Left colon (tissue), 2 donors: Measurements from ENCODE around the gene WDR77. TPM values are rescaled to one million over a fixed set of nuclear protein-coding genes. Genes with fewer than 3 reads are reported as not detected.

Experiments
- ATAC-seq: fragments of 200-7000 bp; cut with Tn5 transposase; one replicate; pipeline ENCODE4 v1.9.1; 2020; ENCODE audit warnings: mild to moderate bottlenecking, moderate library complexity
- DNase-seq, 2 donors: peaks; one replicate each; pipeline ENCODE4 v3.0.0-alpha.2; 2020
- intact Hi-C, 2 donors: fragments of 100-400 bp; cut with DNase I in 1 of 2; cut with micrococcal nuclease in 1 of 2; formaldehyde crosslinking; loops; one replicate each; pipeline versions ENCODE4 v1.11.2 to v1.14.0; 2022; cut with DNase I, micrococcal nuclease
- total RNA-seq, 2 donors: library from RNA; stranded (reverse); fragmentation: NEBNext Ultra II Directional; extraction: Animal tissue kit (Norgen Biotek cat#: 25700); gene quantifications; one replicate each; pipeline ENCODE4 v1.2.1, GENCODE V29; 2021
- donor health status: DM: no; HTN: no; CAD: no.
- donor health status: DM: yes; HTN: yes; CAD: no.

The WDR77 gene
- total RNA-seq, 2 donors from 2014 or later = 20.5 to 26.6 TPM

GRCh38 chr1:111446967-111447892 lies 1.8 kb downstream of the WDR77 start:
- ATAC-seq = peak; percentile 38
- no peak for DNase-seq
- intact Hi-C loops = no loop called here

GRCh38 chr1:111446546-111446945 lies 2.5 kb downstream of the WDR77 start:
- ATAC-seq (no peak), DNase-seq (no peak)
- intact Hi-C loops = no loop called here

- no peak for DNase-seq
- no peak for ATAC-seq
- intact Hi-C loops = no loop called here
These were observed 5.0 kb downstream of the WDR77 start for GRCh38 chr1:111444031-111444430.

GRCh38 chr1:111442457-111442856 lies 6.6 kb downstream of the WDR77 start:
- intact Hi-C loops = no loop called here
- DNase-seq (no peak), ATAC-seq (no peak)

GRCh38 chr1:111441573-111442192 lies 7.4 kb downstream of the WDR77 start:
- intact Hi-C loops = no loop called here
- peak; percentile 42 for ATAC-seq
- peak in 1 of 2 donors; percentile 65 for DNase-seq

- DNase-seq (no peak), ATAC-seq (no peak)
- intact Hi-C loops = no loop called here
These were observed 9.3 kb downstream of the WDR77 start for GRCh38 chr1:111439461-111440351.

GRCh38 chr1:111436726-111437125 lies 12.3 kb downstream of the WDR77 start:
- DNase-seq (no peak), ATAC-seq (no peak)
- intact Hi-C loops = no loop called here

- DNase-seq (no peak), ATAC-seq (no peak)
- intact Hi-C loops = no loop called here
These were observed 24.8 kb downstream of the WDR77 start for GRCh38 chr1:111424281-111424680.

GRCh38 chr1:111422546-111423391 lies 26.3 kb downstream of the WDR77 start:
- DNase-seq (peak; percentile 83 to 84), ATAC-seq (peak; percentile 97)
- intact Hi-C loops = no loop called here

GRCh38 chr1:111420377-111420776 lies 28.7 kb downstream of the WDR77 start:
- intact Hi-C loops = no loop called here
- no peak for DNase-seq
- ATAC-seq = no peak

GRCh38 chr1:111419037-111419436 lies 30.0 kb downstream of the WDR77 start:
- intact Hi-C loops = no loop called here
- ATAC-seq (no peak), DNase-seq (no peak)

GRCh38 chr1:111417755-111418154 lies 31.3 kb downstream of the WDR77 start:
- intact Hi-C loops = no loop called here
- ATAC-seq (no peak), DNase-seq (no peak)

GRCh38 chr1:111415461-111415860 lies 33.6 kb downstream of the WDR77 start:
- ATAC-seq (no peak), DNase-seq (no peak)
- intact Hi-C loops = no loop called here

- intact Hi-C loops = no loop called here
- DNase-seq (no peak), ATAC-seq (no peak)
These were observed 34.3 kb downstream of the WDR77 start for GRCh38 chr1:111414756-111415155.

- ATAC-seq = no peak
- no peak for DNase-seq
- intact Hi-C loops = no loop called here
These were observed 36.2 kb downstream of the WDR77 start for GRCh38 chr1:111412839-111413238.

GRCh38 chr1:111407301-111407700 lies 41.8 kb downstream of the WDR77 start:
- ATAC-seq (no peak), DNase-seq (no peak)
- intact Hi-C loops = no loop called here

- ATAC-seq (peak; percentile 71), DNase-seq (peak; percentile 14 to 32)
- intact Hi-C loops = no loop called here
These were observed 42.7 kb downstream of the WDR77 start for GRCh38 chr1:111406321-111406768.

- DNase-seq (no peak), ATAC-seq (no peak)
- intact Hi-C loops = loop anchor here in 1 of 2 donors (5.0 kb wide), 1 partner anchor 182 kb away; no protein-coding TSS in a partner anchor
These were observed 44.5 kb downstream of the WDR77 start for GRCh38 chr1:111404588-111404987.
